Stimulated activated CD4-positive, alpha-beta T cell treated with anti-CD3 and anti-CD28 coated beads, Interleukin-12 subunit alpha, Interleukin-12 subunit beta, amount 100 ng/mL, for 24 hours (primary cell): ENCODE measurements around the gene NOS1AP.

Source experiments
- DNase-seq, 2 experiments: peaks; one replicate each; pipeline ENCODE4 v3.0.0-alpha.2; 2020; ENCODE audit warnings: low read depth in 2 of 2

NOS1AP gene

GRCh38 chr1:162088281-162088969 is 18.9 kb downstream of the NOS1AP start:
- DNase-seq, result no peak

- no peak for DNase-seq
These were observed 20.3 kb downstream of the NOS1AP start for GRCh38 chr1:162089748-162090147.

- DNase-seq, result no peak
These were observed 20.9 kb downstream of the NOS1AP start for GRCh38 chr1:162090378-162090777.

GRCh38 chr1:162091681-162092524 is 22.4 kb downstream of the NOS1AP start:
- no peak for DNase-seq

- no peak for DNase-seq
These were observed 23.6 kb downstream of the NOS1AP start for GRCh38 chr1:162093095-162093494.

- DNase-seq, result no peak
These were observed 24.8 kb downstream of the NOS1AP start for GRCh38 chr1:162094271-162094670.

- DNase-seq, result no peak
These were observed 25.2 kb downstream of the NOS1AP start for GRCh38 chr1:162094723-162095122.

GRCh38 chr1:162107911-162108310 is 38.4 kb downstream of the NOS1AP start:
- no peak for DNase-seq

- no peak for DNase-seq
These were observed 38.9 kb downstream of the NOS1AP start for GRCh38 chr1:162108426-162108825.

GRCh38 chr1:162110910-162111309 is 41.4 kb downstream of the NOS1AP start:
- no peak for DNase-seq

- no peak for DNase-seq
These were observed 42.1 kb downstream of the NOS1AP start for GRCh38 chr1:162111572-162111971.

GRCh38 chr1:162113419-162113818 is 43.9 kb downstream of the NOS1AP start:
- DNase-seq, result no peak

GRCh38 chr1:162117039-162117774 is 47.7 kb downstream of the NOS1AP start:
- no peak for DNase-seq

- no peak for DNase-seq
These were observed 48.6 kb downstream of the NOS1AP start for GRCh38 chr1:162118063-162118462.

GRCh38 chr1:162128693-162129356 is 59.3 kb downstream of the NOS1AP start:
- DNase-seq, result no peak

GRCh38 chr1:162130308-162130707 is 60.8 kb downstream of the NOS1AP start:
- DNase-seq, result no peak

- DNase-seq, result no peak
These were observed 62.2 kb downstream of the NOS1AP start for GRCh38 chr1:162131400-162132321.

GRCh38 chr1:162133566-162133965 is 64.1 kb downstream of the NOS1AP start:
- DNase-seq, result no peak

- DNase-seq, result no peak
These were observed 65.2 kb downstream of the NOS1AP start for GRCh38 chr1:162134646-162135045.

- DNase-seq, result no peak
These were observed 65.8 kb downstream of the NOS1AP start for GRCh38 chr1:162135271-162135775.

- no peak for DNase-seq
These were observed 67.3 kb downstream of the NOS1AP start for GRCh38 chr1:162136760-162137159.
